Head of caudate nucleus (tissue), 42 donors: Measurements from ENCODE around the gene KLF15.

Source experiments
- DNase-seq, 42 donors: peaks; one replicate each; pipeline versions ENCODE4 v3.0.0 to v3.0.0-alpha.2; 2020 to 2021; ENCODE audit warnings: mixed read lengths in 7 of 42
- intact Hi-C: fragments of 100-400 bp; cut with DNase I; formaldehyde crosslinking; loops from one replicate; pipeline ENCODE4 v1.15.0; 2022

The KLF15 gene

GRCh38 chr3:126317029-126317996 lies 39.9 kb downstream of the KLF15 start:
- peak in 2 of 42 donors; percentile 18 to 19 for DNase-seq
- intact Hi-C loops, result no loop called here

GRCh38 chr3:126316501-126316939 lies 40.7 kb downstream of the KLF15 start:
- peak in 1 of 42 donors; percentile 20 for DNase-seq
- intact Hi-C loops, result no loop called here

GRCh38 chr3:126316031-126316461 lies 41.2 kb downstream of the KLF15 start:
- DNase-seq, result peak in 2 of 42 donors; percentile 26 to 34
- intact Hi-C loops, result no loop called here

GRCh38 chr3:126314790-126315658 lies 42.2 kb downstream of the KLF15 start:
- intact Hi-C loops, result no loop called here
- peak in 2 of 42 donors; percentile 24 to 31 for DNase-seq

- DNase-seq, result no peak
- intact Hi-C loops, result no loop called here
Measured at GRCh38 chr3:126314305-126314789, 42.9 kb downstream of the KLF15 start.

GRCh38 chr3:126313580-126314304 lies 43.5 kb downstream of the KLF15 start:
- intact Hi-C loops, result no loop called here
- peak in 1 of 42 donors; percentile 22 for DNase-seq

- peak in 1 of 42 donors; percentile 20 for DNase-seq
- intact Hi-C loops, result no loop called here
Measured at GRCh38 chr3:126313166-126313565, 44.0 kb downstream of the KLF15 start.

- intact Hi-C loops, result no loop called here
- DNase-seq, result no peak
Measured at GRCh38 chr3:126312341-126312740, 44.9 kb downstream of the KLF15 start.

- intact Hi-C loops, result no loop called here
- DNase-seq, result peak in 2 of 42 donors; percentile 13 to 28
Measured at GRCh38 chr3:126311338-126311978, 45.8 kb downstream of the KLF15 start.

- intact Hi-C loops, result no loop called here
- DNase-seq, result peak in 1 of 42 donors; percentile 14
Measured at GRCh38 chr3:126310816-126311215, 46.4 kb downstream of the KLF15 start.

- peak in 1 of 42 donors; percentile 6 for DNase-seq
- intact Hi-C loops, result no loop called here
Measured at GRCh38 chr3:126309861-126310655, 47.1 kb downstream of the KLF15 start.

GRCh38 chr3:126309165-126309564 lies 48.0 kb downstream of the KLF15 start:
- intact Hi-C loops, result no loop called here
- DNase-seq, result no peak

GRCh38 chr3:126308394-126309125 lies 48.6 kb downstream of the KLF15 start:
- intact Hi-C loops, result no loop called here
- no peak for DNase-seq

- intact Hi-C loops, result no loop called here
Measured at GRCh38 chr3:126307591-126308393, 49.4 kb downstream of the KLF15 start.

GRCh38 chr3:126306888-126307482 lies 50.2 kb downstream of the KLF15 start:
- DNase-seq, result peak in 1 of 42 donors; percentile 18
- intact Hi-C loops, result no loop called here

More at GRCh38 chr3:126307591-126308393, 49.4 kb downstream of the KLF15 start:
- peak in 1 of 42 donors; percentile 23 for DNase-seq
